Thyroid gland (tissue), 4 donors: ENCODE measurements around the gene CD300C. TPM values are rescaled to one million over a fixed set of nuclear protein-coding genes. Genes with fewer than 3 reads are reported as not detected.

ENCODE experiments used
- DNase-seq, 2 donors: peaks; one replicate each; pipeline ENCODE4 v3.0.0-alpha.2; 2019
- H3K27ac ChIP-seq, 3 donors: fragments of 200-600 bp; sonication (generic); 1 replicate in 2 of 3; 2 replicates in 1 of 3; pipeline ENCODE4 v1.5.1; 2016 to 2019; ENCODE audit warnings: mild to moderate bottlenecking in 1 of 3, moderate library complexity in 1 of 3
- H3K27me3 ChIP-seq: fragments of 200-600 bp; sonication (generic); one replicate; pipeline ENCODE4 v1.5.1; 2019
- H3K36me3 ChIP-seq, 2 donors: fragments of 200-600 bp; sonication (generic); one replicate each; pipeline ENCODE4 v1.5.1; 2016 to 2019
- H3K4me1 ChIP-seq, 2 donors: fragments of 200-600 bp; sonication (generic); one replicate each; pipeline ENCODE4 v1.5.1; 2017 to 2019
- H3K4me3 ChIP-seq, 3 donors: fragments of 200-600 bp; sonication (generic); replicated peaks in 1 of 3; 1 replicate in 2 of 3; 2 replicates in 1 of 3; pipeline ENCODE4 v1.5.1; 2016; ENCODE audit warnings: mild to moderate bottlenecking in 1 of 3
- H3K9me3 ChIP-seq: fragments of 200-600 bp; sonication (generic); one replicate; pipeline ENCODE4 v1.5.1; 2017
- POLR2A ChIP-seq, 2 donors: fragments of 450-650 bp; IDR thresholded peaks; one replicate each; pipeline ENCODE4 v1.6.1; 2017; ENCODE audit warnings: antibody characterized with exemption in 2 of 2, mild to moderate bottlenecking in 2 of 2, moderate library complexity in 1 of 2
- WGBS, 2 donors: methylation state at CpG; one replicate each; pipeline ENCODE4 v1.1.5; 2017; 5-methylcytosine and 5-hydroxymethylcytosine counted together
- intact Hi-C: fragments of 100-400 bp; cut with DNase I; formaldehyde crosslinking; loops from one replicate; pipeline ENCODE4 v1.15.1; 2023
- total RNA-seq, 4 donors: library from RNA; depleted of rRNA; stranded (reverse); fragments of >200 nt; gene quantifications; one replicate each; pipeline ENCODE4 v1.2.3, GENCODE V29; 2016
- TF ChIP-seq, protein P1 (sequence below), 6 experiments: fragments of 200-600 bp in 3 of 6; fragments of 450-650 bp in 3 of 6; sonication (generic) in 3 of 6; IDR thresholded peaks; one replicate each; pipeline ENCODE4 v1.5.1; 2016 to 2019; ENCODE audit warnings: antibody characterized with exemption in 6 of 6, mild to moderate bottlenecking in 2 of 6, inconsistent platforms in 1 of 6, moderate library complexity in 1 of 6

Gene CD300C
- total RNA-seq, 4 donors from 2014 or later: 0.45 to 1.2 (median 1.1) TPM; not detected in 1

DNA sequence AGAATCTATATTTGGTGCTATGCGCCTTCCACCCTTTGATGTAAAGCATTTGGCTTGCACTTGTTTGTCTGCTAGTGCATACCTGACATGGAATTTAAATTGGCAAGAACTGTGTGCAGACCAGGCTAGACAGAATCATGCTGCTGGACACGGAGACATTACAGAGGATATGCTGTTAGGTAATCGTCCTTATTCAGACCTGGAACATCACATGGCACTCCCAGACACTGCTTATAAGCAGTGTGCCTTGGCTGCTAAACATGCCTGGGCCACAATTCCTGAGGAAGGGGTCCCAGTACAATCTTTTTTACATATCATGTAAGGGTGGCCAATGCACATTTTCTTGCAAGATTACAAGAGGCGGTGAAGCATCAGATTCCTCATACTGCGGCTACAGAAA lies 39.8 kb upstream of the CD300C start:
- H3K9me3 ChIP-seq: no peaks in the 10 kb centered on the region
- no peaks in the 10 kb centered on the region for H3K36me3 ChIP-seq
- no peaks in the 10 kb centered on the region for H3K4me1 ChIP-seq
- TF ChIP-seq, protein P1, sequence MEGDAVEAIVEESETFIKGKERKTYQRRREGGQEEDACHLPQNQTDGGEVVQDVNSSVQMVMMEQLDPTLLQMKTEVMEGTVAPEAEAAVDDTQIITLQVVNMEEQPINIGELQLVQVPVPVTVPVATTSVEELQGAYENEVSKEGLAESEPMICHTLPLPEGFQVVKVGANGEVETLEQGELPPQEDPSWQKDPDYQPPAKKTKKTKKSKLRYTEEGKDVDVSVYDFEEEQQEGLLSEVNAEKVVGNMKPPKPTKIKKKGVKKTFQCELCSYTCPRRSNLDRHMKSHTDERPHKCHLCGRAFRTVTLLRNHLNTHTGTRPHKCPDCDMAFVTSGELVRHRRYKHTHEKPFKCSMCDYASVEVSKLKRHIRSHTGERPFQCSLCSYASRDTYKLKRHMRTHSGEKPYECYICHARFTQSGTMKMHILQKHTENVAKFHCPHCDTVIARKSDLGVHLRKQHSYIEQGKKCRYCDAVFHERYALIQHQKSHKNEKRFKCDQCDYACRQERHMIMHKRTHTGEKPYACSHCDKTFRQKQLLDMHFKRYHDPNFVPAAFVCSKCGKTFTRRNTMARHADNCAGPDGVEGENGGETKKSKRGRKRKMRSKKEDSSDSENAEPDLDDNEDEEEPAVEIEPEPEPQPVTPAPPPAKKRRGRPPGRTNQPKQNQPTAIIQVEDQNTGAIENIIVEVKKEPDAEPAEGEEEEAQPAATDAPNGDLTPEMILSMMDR (IDR thresholded peaks at IDR 0.05): no peak
- TF ChIP-seq POLR2A (IDR thresholded peaks at IDR 0.05): no peak
- DNase-seq: no peak
- 68 to 80% methylated on average over 5 of the region's 5 CpGs for WGBS, 2 donors
- no peak overlapping the region for H3K4me3 ChIP-seq
- no peak overlapping the region for H3K27ac ChIP-seq
- intact Hi-C loops: no loop called here
- H3K27me3 ChIP-seq: no peaks in the 10 kb centered on the region

DNA sequence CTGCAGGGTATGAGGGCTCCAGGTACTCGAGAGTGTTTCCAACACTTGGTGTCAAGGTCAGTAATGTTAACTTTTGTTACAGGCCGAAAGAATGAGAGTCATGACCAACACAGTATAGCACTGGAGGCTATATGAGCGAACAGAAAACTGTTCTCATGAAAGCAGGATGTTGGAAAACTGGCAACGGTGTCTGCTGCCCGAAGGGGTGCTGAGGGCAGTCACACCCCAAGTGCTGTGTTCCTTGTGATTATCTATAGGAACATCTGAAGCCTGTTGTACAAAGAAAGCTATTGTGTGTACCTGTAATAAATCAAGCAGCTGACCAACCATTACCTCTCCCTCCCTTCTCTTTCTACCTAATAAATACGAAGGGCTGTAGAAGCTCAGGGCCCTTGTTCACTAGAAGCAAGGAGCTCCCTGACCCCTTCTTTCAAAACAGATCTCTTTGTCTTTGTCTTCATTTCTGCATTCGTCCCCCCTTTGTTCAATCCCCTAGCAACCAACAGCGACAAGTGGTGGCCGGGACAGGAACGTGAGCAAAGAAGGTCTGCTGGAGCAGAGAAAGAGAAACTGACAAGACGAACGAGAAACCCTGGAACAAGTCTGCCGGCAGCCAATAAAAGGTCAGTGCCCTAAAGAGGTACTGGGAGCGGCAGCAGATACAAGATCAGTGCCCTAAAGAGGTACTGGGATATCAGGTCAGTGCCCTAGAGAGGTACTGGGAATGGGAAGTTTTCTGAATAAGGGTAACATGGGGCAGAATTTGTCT lies 38.6 kb upstream of the CD300C start:
- WGBS, 2 donors: 87 to 88% methylated on average over 14 of the region's 14 CpGs
- intact Hi-C loops: no loop called here

DNA sequence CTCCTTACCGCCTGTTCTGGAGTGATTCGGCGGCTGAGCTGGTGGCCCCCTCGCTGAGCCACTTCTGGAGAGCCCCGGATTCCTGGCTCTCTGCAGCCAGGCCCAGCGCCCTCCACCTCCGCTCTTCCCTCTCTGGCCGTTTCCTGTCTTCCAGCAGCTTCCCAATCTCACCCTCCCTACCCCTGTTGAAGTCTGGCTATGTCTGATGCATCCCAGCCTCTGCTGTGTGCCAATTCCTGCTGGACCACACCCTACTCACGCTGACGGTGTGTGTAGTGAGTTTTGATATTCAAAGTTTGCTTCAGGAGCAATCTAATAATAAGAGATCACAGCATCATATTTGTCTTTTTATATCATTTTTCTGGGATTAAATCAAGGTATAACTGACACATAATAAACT lies 36.7 kb upstream of the CD300C start:
- Histone ChIP-seq H3K4me1 (no peaks in the 10 kb centered on the region), H3K9me3 (no peaks in the 10 kb centered on the region), H3K36me3 (no peaks in the 10 kb centered on the region), H3K4me3 (no peak overlapping the region), H3K27ac (no peak overlapping the region), H3K27me3 (no peaks in the 10 kb centered on the region)
- TF ChIP-seq POLR2A (IDR thresholded peaks at IDR 0.05): no peak
- TF ChIP-seq, protein P1 (IDR thresholded peaks at IDR 0.05): no peak
- no peak for DNase-seq
- intact Hi-C loops: no loop called here
- WGBS, 2 donors: 74 to 80% methylated on average over 10 of the region's 10 CpGs

More for the DNA sequence above, 38.6 kb upstream of the CD300C start:
- Histone ChIP-seq H3K27ac (no peak overlapping the region), H3K4me1 (no peaks in the 10 kb centered on the region), H3K9me3 (no peaks in the 10 kb centered on the region), H3K36me3 (no peaks in the 10 kb centered on the region), H3K27me3 (no peaks in the 10 kb centered on the region), H3K4me3 (no peak overlapping the region)
- TF ChIP-seq, protein P1 (IDR thresholded peaks at IDR 0.05): no peak
- TF ChIP-seq POLR2A (IDR thresholded peaks at IDR 0.05): no peak
- DNase-seq: no peak

DNA sequence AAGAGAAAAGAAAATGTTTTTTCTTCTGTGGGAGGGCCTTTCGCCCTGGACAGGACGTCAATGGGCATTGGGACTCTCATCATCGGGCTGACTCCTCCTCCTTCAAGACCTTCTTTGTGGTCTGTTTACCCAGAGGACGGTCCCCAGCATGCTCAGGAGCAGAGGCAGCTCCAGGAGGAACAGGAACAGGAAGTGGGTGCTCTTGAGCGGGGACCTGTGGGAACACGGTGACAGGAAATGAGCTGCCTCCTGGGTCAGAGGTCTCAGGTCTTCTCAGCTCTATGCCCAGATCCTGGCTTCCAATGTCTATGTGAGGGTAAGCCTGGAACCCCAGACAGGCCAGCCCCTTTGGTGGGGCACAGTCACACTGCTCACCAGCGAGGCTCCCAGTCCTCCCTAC lies 34.0 kb upstream of the CD300C start:
- intact Hi-C loops: no loop called here

DNA sequence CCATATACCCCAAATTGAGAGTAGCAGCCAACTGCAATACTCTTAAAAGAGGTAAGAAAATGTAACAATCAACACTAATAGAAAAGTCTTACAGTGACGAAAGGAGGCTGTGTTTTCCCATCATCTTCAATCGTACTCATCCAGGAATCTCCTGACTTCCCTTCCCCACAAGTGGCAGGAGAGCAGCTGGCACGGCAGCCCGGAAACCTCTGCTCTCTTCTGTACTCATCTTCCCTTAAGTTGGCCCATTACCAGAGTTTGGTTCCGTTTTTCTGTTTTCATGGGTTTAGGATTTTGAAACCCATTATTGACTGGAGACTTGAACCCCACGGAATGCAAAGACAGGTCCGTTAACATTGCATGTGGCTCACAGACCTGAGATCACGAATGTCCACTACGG lies 33.1 kb upstream of the CD300C start:
- Histone ChIP-seq H3K27ac (no peak overlapping the region), H3K9me3 (no peaks in the 10 kb centered on the region), H3K27me3 (no peaks in the 10 kb centered on the region), H3K36me3 (no peaks in the 10 kb centered on the region), H3K4me3 (no peak overlapping the region), H3K4me1 (no peaks in the 10 kb centered on the region)
- intact Hi-C loops: no loop called here
- no peak for DNase-seq
- WGBS, 2 donors: 79 to 90% methylated on average over 9 of the region's 9 CpGs
- no peak for TF ChIP-seq POLR2A (IDR thresholded peaks at IDR 0.05)
- TF ChIP-seq, protein P1 (IDR thresholded peaks at IDR 0.05): no peak

More for the DNA sequence above, 34.0 kb upstream of the CD300C start:
- TF ChIP-seq, protein P1 (IDR thresholded peaks at IDR 0.05): no peak
- no peak for TF ChIP-seq POLR2A (IDR thresholded peaks at IDR 0.05)
- no peak for DNase-seq
- H3K36me3 ChIP-seq: no peaks in the 10 kb centered on the region
- no peaks in the 10 kb centered on the region for H3K9me3 ChIP-seq
- no peaks in the 10 kb centered on the region for H3K4me1 ChIP-seq
- no peaks in the 10 kb centered on the region for H3K27me3 ChIP-seq
- no peak overlapping the region for H3K27ac ChIP-seq
- H3K4me3 ChIP-seq: no peak overlapping the region
- 63 to 83% methylated on average over 7 of the region's 7 CpGs for WGBS, 2 donors
